ENCODE measurements around the gene GTF2F2.

- TF ChIP-seq CTCF (IDR thresholded peaks at IDR 0.05) (no peak), POLR2AphosphoS5 (IDR thresholded peaks at IDR 0.05; ENCODE audit: low read depth, low read length) (no peak), REST (IDR thresholded peaks at IDR 0.05; ENCODE audit: insufficient read depth in 1 of 2, low read depth in 2 of 2, low read length in 1 of 2) (no peak), SIN3A (IDR thresholded peaks at IDR 0.05; ENCODE audit: borderline replicate concordance, insufficient read depth, low read depth, low read length) (no peak)
Observed at GRCh38 chr13:45280011-45280410, 159.7 kb downstream of the GTF2F2 start.

All from Panc1 (cell line).